H1 (cell line): ENCODE results near the gene ZNF74. TPM values are rescaled to one million over a fixed set of nuclear protein-coding genes. Genes with fewer than 3 reads are reported as not detected.

Source experiments
- CREB1 ChIP-seq: IDR thresholded peaks from 2 replicates; pipeline ENCODE4 v1.6.1; 2012; ENCODE audit warnings: inconsistent platforms
- GTF2F1 ChIP-seq: IDR thresholded peaks from 2 replicates; pipeline ENCODE4 v1.6.1; 2012; ENCODE audit warnings: low read depth, low read length, improper control_type of control experiment, borderline replicate concordance
- NANOG ChIP-seq: IDR thresholded peaks from 2 replicates; pipeline ENCODE4 v1.6.1; 2011; ENCODE audit warnings: low read length, low read depth, mild to moderate bottlenecking, inconsistent platforms; ENCODE audit not compliant: insufficient read depth, poor library complexity, severe bottlenecking
- ZNF274 ChIP-seq: IDR thresholded peaks from 2 replicates; pipeline ENCODE4 v1.7.0; 2012; ENCODE audit warnings: low read length, borderline replicate concordance; ENCODE audit errors: extremely low read depth
- polyA plus RNA-seq, 7 experiments: library from polyadenylated mRNA; depleted of rRNA in 3 of 7; stranded (reverse) in 5 of 7; unstranded in 2 of 7; fragments of >200 nt in 5 of 7; fragments of 200-250 nt in 2 of 7; gene quantifications; 1 replicate in 5 of 7; 2 replicates in 1 of 7; 4 replicates in 1 of 7; pipeline versions ENCODE4 v1.2.1 to v1.2.3, GENCODE V29; 2011 to 2013; ENCODE audit warnings: missing spikeins in 2 of 7, mixed read lengths in 2 of 7
- total RNA-seq: library from RNA; stranded (reverse); fragmentation: NEBNext Ultra II Directional; extraction: Animal tissue kit (Norgen Biotek cat#: 25700); gene quantifications from 2 replicates; pipeline ENCODE4 v1.2.1, GENCODE V29; 2021

Gene ZNF74
- total and polyA plus RNA-seq, 2 of the 8 experiments (the other 6 are each of a cell fraction or from before 2014, with no cell fraction given), result 29.7 to 45.7 TPM

DNA sequence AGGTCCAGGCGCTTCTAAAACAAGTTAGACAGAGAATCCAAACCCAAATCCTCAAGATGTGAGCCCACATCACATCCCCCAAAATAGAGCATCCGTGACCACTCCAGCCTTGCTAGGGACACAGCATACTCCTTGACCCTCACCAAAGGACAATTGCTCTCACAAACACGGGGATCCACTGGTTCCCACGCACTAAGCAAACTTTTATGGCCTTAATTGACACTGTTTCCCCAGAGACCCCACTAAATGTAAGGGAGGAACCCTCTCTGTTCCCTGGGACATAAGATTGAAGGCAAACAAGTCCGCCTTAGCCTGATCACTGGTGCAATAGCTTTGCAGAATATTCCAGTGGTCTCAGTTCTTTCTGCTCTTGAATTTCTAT, 20.1 kb downstream of the ZNF74 start (continued):
- TF ChIP-seq GTF2F1 (no peak), CREB1 (no peak), ZNF274 (no peak), NANOG (no peak)
